Amniotic epithelial cell (primary cell): Measurements from ENCODE around the gene TUB.

Experiments
- DNase-seq: peaks from one replicate; pipeline ENCODE4 v3.0.0-alpha.2; 2010; ENCODE audit warnings: low read depth

Gene TUB

GRCh38 chr11:8080674-8081590, at the start of gene TUB:
TUB (plus strand) TSS chr11:8081211; CDS start chr11:8081511, 300 bp downstream.
- DNase-seq, result no peak

GRCh38 chr11:8031248-8032115, 49.5 kb upstream of the TUB start:
- DNase-seq, result no peak

- no peak for DNase-seq
Observed at GRCh38 chr11:8032122-8032521, 48.9 kb upstream of the TUB start.

- no peak for DNase-seq
Observed at GRCh38 chr11:8032576-8033304, 48.3 kb upstream of the TUB start.

GRCh38 chr11:8033305-8034105, 47.5 kb upstream of the TUB start:
- peak; percentile 82 for DNase-seq

GRCh38 chr11:8034106-8034585, 46.9 kb upstream of the TUB start:
- DNase-seq, result no peak

- DNase-seq, result no peak
Observed at GRCh38 chr11:8034604-8035190, 46.3 kb upstream of the TUB start.

- no peak for DNase-seq
Observed at GRCh38 chr11:8035200-8035855, 45.7 kb upstream of the TUB start.

GRCh38 chr11:8036002-8036802, 44.8 kb upstream of the TUB start:
- no peak for DNase-seq

- DNase-seq, result no peak
Observed at GRCh38 chr11:8036986-8037385, 44.0 kb upstream of the TUB start.

- DNase-seq, result no peak
Observed at GRCh38 chr11:8038393-8038792, 42.6 kb upstream of the TUB start.

- DNase-seq, result no peak
Observed at GRCh38 chr11:8038811-8039529, 42.0 kb upstream of the TUB start.

GRCh38 chr11:8039530-8040260, 41.3 kb upstream of the TUB start:
- DNase-seq, result no peak

GRCh38 chr11:8040261-8040920, 40.6 kb upstream of the TUB start:
- peak; percentile 30 for DNase-seq

- no peak for DNase-seq
Observed at GRCh38 chr11:8040921-8041285, 40.1 kb upstream of the TUB start.

- DNase-seq, result no peak
Observed at GRCh38 chr11:8041576-8041975, 39.4 kb upstream of the TUB start.

GRCh38 chr11:8043756-8044155, 37.3 kb upstream of the TUB start:
- no peak for DNase-seq

- DNase-seq, result no peak
Observed at GRCh38 chr11:8045839-8046238, 35.2 kb upstream of the TUB start.
